Stomach (tissue), 9 donors: ENCODE results near the gene TPCN1. TPM values are rescaled to one million over a fixed set of nuclear protein-coding genes. Genes with fewer than 3 reads are reported as not detected.

Experiments used
- DNase-seq, 2 donors: peaks; one replicate each; pipeline versions ENCODE4 v3.0.0 to v3.0.0-alpha.2; 2013 to 2019
- H3K27ac ChIP-seq, 5 donors: fragments of 200-600 bp in 4 of 5; sonication (generic) in 4 of 5; one replicate each; pipeline ENCODE4 v1.5.1; 2013 to 2019; ENCODE audit warnings: mild to moderate bottlenecking in 1 of 5, moderate library complexity in 1 of 5
- H3K27me3 ChIP-seq, 3 donors: fragments of 200-600 bp; sonication (generic); one replicate each; pipeline ENCODE4 v1.5.1; 2017 to 2019; ENCODE audit warnings: mixed run types in 1 of 3
- H3K36me3 ChIP-seq, 4 donors: fragments of 200-600 bp; sonication (generic); 1 replicate in 3 of 4; 2 replicates in 1 of 4; pipeline ENCODE4 v1.5.1; 2016 to 2019
- H3K4me1 ChIP-seq, 4 donors: fragments of 200-600 bp; sonication (generic); one replicate each; pipeline ENCODE4 v1.5.1; 2016 to 2019
- H3K4me3 ChIP-seq, 4 donors: fragments of 200-600 bp; sonication (generic) in 3 of 4; one replicate each; pipeline ENCODE4 v1.5.1; 2016 to 2019; ENCODE audit warnings: mild to moderate bottlenecking in 1 of 4
- H3K9me3 ChIP-seq, 4 donors: fragments of 200-600 bp; sonication (generic); one replicate each; pipeline ENCODE4 v1.5.1; 2016 to 2019
- CTCF ChIP-seq, 7 experiments: fragments of 450-650 bp in 4 of 7; fragments of 200-600 bp in 3 of 7; sonication (generic) in 3 of 7; IDR thresholded peaks; one replicate each; pipeline ENCODE4 v1.5.1; 2016 to 2019; ENCODE audit warnings: antibody characterized with exemption in 7 of 7, control low read depth in 2 of 7, mild to moderate bottlenecking in 1 of 7
- EP300 ChIP-seq: sonication (generic); formaldehyde crosslinking; IDR thresholded peaks from one replicate; pipeline ENCODE4 v1.6.1; 2017; ENCODE audit warnings: antibody characterized with exemption
- POLR2A ChIP-seq, 4 donors: fragments of 450-650 bp; IDR thresholded peaks; one replicate each; pipeline ENCODE4 v1.6.1; 2016; ENCODE audit warnings: antibody characterized with exemption in 4 of 4, control low read depth in 2 of 4, mild to moderate bottlenecking in 1 of 4, moderate library complexity in 1 of 4
- POLR2AphosphoS5 ChIP-seq, 3 donors: sonication (generic); formaldehyde crosslinking; IDR thresholded peaks; one replicate each; pipeline ENCODE4 v1.6.1; 2016; ENCODE audit warnings: antibody characterized with exemption in 3 of 3
- WGBS, 5 donors: extraction: QIAGEN DNeasy Blood & Tissue Kit in 3 of 5; methylation state at CpG; one replicate each; pipeline versions ENCODE4 v1.1.5 to v1.1.7; 2013 to 2018; 5-methylcytosine and 5-hydroxymethylcytosine counted together
- intact Hi-C: fragments of 100-400 bp; cut with DNase I; formaldehyde crosslinking; loops from one replicate; pipeline ENCODE4 v1.15.1; 2023; ENCODE audit warnings: low total_unique reads
- polyA plus RNA-seq, 3 donors: library from polyadenylated mRNA; stranded (reverse); fragments of 200-250 nt; gene quantifications; one replicate each; pipeline ENCODE4 v1.2.3, GENCODE V29; 2013
- total RNA-seq, 5 donors: library from RNA; depleted of rRNA; stranded (reverse); fragments of >200 nt; gene quantifications; one replicate each; pipeline versions ENCODE4 v1.1.0 to v1.2.3, GENCODE V29; 2014 to 2016
- donor health status: healthy with polysubstance abuse.
- donor health status: Bipolar disorder and iron deficiency.
- donor health status: healthy.

Gene TPCN1
- total and polyA plus RNA-seq, 8 donors: 5.8 to 78.2 (median 30.2) TPM

- peak in 1 of 2 donors; percentile 76 for DNase-seq
- intact Hi-C loops: no loop called here
- H3K27ac ChIP-seq: peak overlapping the region in 4 of 5 donors; percentile 16 to 50 (median 45)
- 58 to 79% (median 63%) methylated on average over 11 to 12 of the region's 12 CpGs for WGBS, 5 donors
- TF ChIP-seq CTCF (IDR thresholded peaks at IDR 0.05) (no peak), POLR2AphosphoS5 (IDR thresholded peaks at IDR 0.05) (no peak), POLR2A (IDR thresholded peaks at IDR 0.05) (no peak), EP300 (no peak)
- no peak overlapping the region for H3K4me3 ChIP-seq
- H3K36me3 ChIP-seq: peaks cover 0 to 31% (median 22%) of the 10 kb centered on the region in 4 donors
- peaks cover 49 to 90% (median 55%) of the 10 kb centered on the region in 4 donors for H3K4me1 ChIP-seq
- no peaks in the 10 kb centered on the region for H3K9me3 ChIP-seq
- no peaks in the 10 kb centered on the region for H3K27me3 ChIP-seq
Measured at GRCh38 chr12:113239811-113240331, 18.6 kb downstream of the TPCN1 start.

- H3K36me3 ChIP-seq: peaks cover 0 to 27% (median 20%) of the 10 kb centered on the region in 4 donors
- no peaks in the 10 kb centered on the region for H3K9me3 ChIP-seq
- no peak for TF ChIP-seq POLR2A (IDR thresholded peaks at IDR 0.05)
- no peak for TF ChIP-seq EP300
- TF ChIP-seq POLR2AphosphoS5 (IDR thresholded peaks at IDR 0.05): no peak
- no peak for TF ChIP-seq CTCF (IDR thresholded peaks at IDR 0.05)
- intact Hi-C loops: no loop called here
- peaks cover 52 to 95% (median 60%) of the 10 kb centered on the region in 4 donors for H3K4me1 ChIP-seq
- H3K27me3 ChIP-seq: no peaks in the 10 kb centered on the region
- WGBS, 5 donors: 83 to 93% (median 89%) methylated on average over 3 of the region's 3 CpGs
- no peak overlapping the region for H3K4me3 ChIP-seq
- DNase-seq: no peak
- H3K27ac ChIP-seq: peak overlapping the region in 3 of 5 donors; percentile 83 to 87 (median 85)
Measured at GRCh38 chr12:113240395-113240794, 19.1 kb downstream of the TPCN1 start.

GRCh38 chr12:113241191-113242025 is 20.1 kb downstream of the TPCN1 start:
- no peak for TF ChIP-seq CTCF (IDR thresholded peaks at IDR 0.05)
- TF ChIP-seq POLR2A (IDR thresholded peaks at IDR 0.05): no peak
- TF ChIP-seq POLR2AphosphoS5 (IDR thresholded peaks at IDR 0.05): no peak
- H3K4me1 ChIP-seq: peaks cover 62 to 99% (median 69%) of the 10 kb centered on the region in 4 donors
- WGBS, 5 donors: 43 to 59% (median 46%) methylated on average over 14 of the region's 14 CpGs
- peak overlapping the region; percentile 62 to 87 (median 83) for H3K27ac ChIP-seq
- no peaks in the 10 kb centered on the region for H3K27me3 ChIP-seq
- H3K36me3 ChIP-seq: peaks cover 0 to 27% (median 20%) of the 10 kb centered on the region in 4 donors
- H3K4me3 ChIP-seq: no peak overlapping the region
- peak; percentile 36 to 78 for DNase-seq
- intact Hi-C loops: no loop called here
- no peaks in the 10 kb centered on the region for H3K9me3 ChIP-seq

GRCh38 chr12:113242026-113242418 is 20.8 kb downstream of the TPCN1 start:
- WGBS, 5 donors: 23 to 48% (median 28%) methylated on average over 11 of the region's 11 CpGs
- TF ChIP-seq EP300: no peak
- peak in 2 of 3 donors; percentile 37 to 60 for TF ChIP-seq POLR2AphosphoS5 (IDR thresholded peaks at IDR 0.05)
- Histone ChIP-seq H3K36me3 (peaks cover 0 to 27% (median 23%) of the 10 kb centered on the region in 4 donors), H3K27ac (peak overlapping the region; percentile 62 to 87 (median 83)), H3K4me1 (peaks cover 64 to 99% (median 75%) of the 10 kb centered on the region in 4 donors), H3K9me3 (no peaks in the 10 kb centered on the region), H3K27me3 (no peaks in the 10 kb centered on the region), H3K4me3 (no peak overlapping the region)
- intact Hi-C loops: no loop called here
- DNase-seq: peak in 1 of 2 donors; percentile 87
